HCT116 (cell line): Measurements from ENCODE around the gene STK38L. TPM values are rescaled to one million over a fixed set of nuclear protein-coding genes. Genes with fewer than 3 reads are reported as not detected.

Source experiments
- ATAC-seq: fragments of 200-7000 bp; cut with Tn5 transposase; 2 replicates; pipeline ENCODE4 v1.9.1; 2020; ENCODE audit warnings: mild to moderate bottlenecking, moderate library complexity
- BruUV-seq: library from RNA; stranded (reverse); fragments of 400-500 nt; replicated peaks from 2 replicates; lab custom pipeline; 2021; lab: Mats Ljungman, UMichigan
- CTCF ChIA-PET: fragments of 300-600 bp; sonication (Branson Sonifier 250); formaldehyde crosslinking; loops from one replicate; lab custom pipeline; 2021; ENCODE audit warnings: antibody characterized with exemption; lab: Charles Lee
- POLR2A ChIA-PET: fragments of 300-600, 350-600 bp; sonication (Branson Sonifier 250); formaldehyde crosslinking; loops from one replicate; lab custom pipeline; 2021; ENCODE audit warnings: antibody characterized with exemption; lab: Charles Lee
- RAD21 ChIA-PET, 2 experiments: fragments of 300-600 bp; sonication (Branson Sonifier 250); formaldehyde crosslinking; loops; one replicate each; lab custom pipeline; 2023; ENCODE audit warnings: low total read pairs in 2 of 2; ENCODE audit not compliant: uncharacterized antibody in 2 of 2, unreplicated experiment in 2 of 2, low non-redundant PET in 1 of 2; lab: Charles Lee
- DNase-seq: peaks from one replicate; pipeline ENCODE4 v3.0.0-alpha.2; 2010; ENCODE audit warnings: low read depth, low spot score
- H2AFZ ChIP-seq: fragments of 200-600 bp; shearing (Covaris generic), sonication (generic); 2 replicates; pipeline ENCODE4 v1.6.1; 2017; ENCODE audit warnings: low read depth, mixed run types, mixed read lengths, antibody characterized with exemption, low read length; ENCODE audit not compliant: poor library complexity, severe bottlenecking
- H3K27ac ChIP-seq: 2 replicates; pipeline ENCODE4 v1.5.1; 2012; ENCODE audit warnings: low read depth, low read length
- H3K27me3 ChIP-seq: fragments of 200-600 bp; sonication (generic); 2 replicates; pipeline ENCODE4 v1.6.1; 2016; ENCODE audit warnings: mixed run types, low read length, mixed read lengths; ENCODE audit not compliant: insufficient read depth
- H3K36me3 ChIP-seq, 2 experiments: fragments of 200-500 bp in 1 of 2; fragments of 200-600 bp in 1 of 2; sonication (Bioruptor generic) in 1 of 2; sonication (generic) in 1 of 2; 2 replicates each; pipeline versions ENCODE4 v1.5.1 to v1.6.1; 2014 to 2016; ENCODE audit warnings: low read length in 2 of 2, inconsistent platforms in 1 of 2, mixed read lengths in 1 of 2, mixed run types in 1 of 2; ENCODE audit not compliant: insufficient read depth in 2 of 2, control insufficient read depth in 1 of 2
- H3K4me1 ChIP-seq, 2 experiments: fragments of 200-600 bp in 1 of 2; sonication (generic) in 1 of 2; 2 replicates each; pipeline versions ENCODE4 v1.5.1 to v1.6.1; 2012 to 2017; ENCODE audit warnings: low read length in 2 of 2, inconsistent platforms in 1 of 2, mild to moderate bottlenecking in 1 of 2, mixed read lengths in 1 of 2, mixed run types in 1 of 2, moderate library complexity in 1 of 2; ENCODE audit not compliant: insufficient read depth in 2 of 2, control insufficient read depth in 1 of 2
- H3K4me2 ChIP-seq: fragments of 200-600 bp; sonication (generic); 2 replicates; pipeline ENCODE4 v1.6.1; 2017; ENCODE audit warnings: mixed run types, low read length, mixed read lengths
- H3K4me3 ChIP-seq, 2 experiments: fragments of 200-600 bp in 1 of 2; sonication (generic) in 1 of 2; replicated peaks in 1 of 2; 2 replicates each; pipeline ENCODE4 v1.5.1; 2011 to 2016; ENCODE audit warnings: low read length in 2 of 2, control low read depth in 1 of 2, low read depth in 1 of 2, mild to moderate bottlenecking in 1 of 2, mixed read lengths in 1 of 2, mixed run types in 1 of 2
- H3K79me2 ChIP-seq: fragments of 200-600 bp; sonication (generic); 2 replicates; pipeline ENCODE4 v1.6.1; 2017; ENCODE audit warnings: mild to moderate bottlenecking, mixed run types, low read length, moderate library complexity, mixed read lengths; ENCODE audit not compliant: insufficient read depth
- H3K9ac ChIP-seq: fragments of 200-600 bp; sonication (generic); 2 replicates; pipeline ENCODE4 v1.6.1; 2016; ENCODE audit warnings: low read length, mixed read lengths
- H3K9me2 ChIP-seq: fragments of 200-600 bp; sonication (generic), shearing (Covaris generic); 2 replicates; pipeline ENCODE4 v1.6.1; 2017; ENCODE audit warnings: mixed run types, mild to moderate bottlenecking, moderate library complexity; ENCODE audit not compliant: insufficient read depth
- H3K9me3 ChIP-seq, 2 experiments: fragments of 200-500 bp in 1 of 2; fragments of 200-600 bp in 1 of 2; sonication (Bioruptor generic) in 1 of 2; sonication (generic) in 1 of 2; 2 replicates each; pipeline ENCODE4 v1.6.1; 2014 to 2017; ENCODE audit warnings: low read length in 2 of 2, mixed read lengths in 2 of 2, inconsistent platforms in 1 of 2, low read depth in 1 of 2, mild to moderate bottlenecking in 1 of 2, mixed run types in 1 of 2, moderate library complexity in 1 of 2; ENCODE audit not compliant: control insufficient read depth in 1 of 2, insufficient read depth in 1 of 2
- H4K20me1 ChIP-seq: fragments of 200-600 bp; sonication (generic), shearing (Covaris generic); 2 replicates; pipeline ENCODE4 v1.6.1; 2017; ENCODE audit warnings: mixed run types, mild to moderate bottlenecking, moderate library complexity; ENCODE audit not compliant: insufficient read depth
- ATF3 ChIP-seq: IDR thresholded peaks from 2 replicates; pipeline ENCODE4 v1.6.1; 2012
- CBX3 ChIP-seq: IDR thresholded peaks from 2 replicates; pipeline ENCODE4 v1.6.1; 2012; ENCODE audit warnings: low read depth
- CEBPB ChIP-seq: IDR thresholded peaks from 2 replicates; pipeline ENCODE4 v1.6.1; 2012; ENCODE audit warnings: low read depth
- ELF1 ChIP-seq: IDR thresholded peaks from 2 replicates; pipeline ENCODE4 v1.6.1; 2012; ENCODE audit warnings: low read depth, borderline replicate concordance
- EZH2phosphoT487 ChIP-seq: fragments of 200-600 bp; IDR thresholded peaks from 2 replicates; pipeline ENCODE4 v1.6.1; 2018; ENCODE audit warnings: antibody characterized with exemption, borderline replicate concordance
- FOSL1 ChIP-seq: IDR thresholded peaks from 2 replicates; pipeline ENCODE4 v1.6.1; 2012; ENCODE audit warnings: low read depth
- JUND ChIP-seq: IDR thresholded peaks from 2 replicates; pipeline ENCODE4 v1.6.1; 2012
- POLR2A ChIP-seq: IDR thresholded peaks from 2 replicates; pipeline ENCODE4 v1.7.0; 2011; ENCODE audit warnings: borderline replicate concordance; ENCODE audit not compliant: insufficient read depth, insufficient read length; ENCODE audit errors: extremely low read depth
- POLR2AphosphoS5 ChIP-seq: IDR thresholded peaks from 2 replicates; pipeline ENCODE4 v1.6.1; 2011; ENCODE audit warnings: mild to moderate bottlenecking, low read depth, low read length, moderate library complexity
- RAD21 ChIP-seq: IDR thresholded peaks from 2 replicates; pipeline ENCODE4 v1.6.1; 2012; ENCODE audit warnings: low read depth, mild to moderate bottlenecking
- SIN3A ChIP-seq: IDR thresholded peaks from 2 replicates; pipeline ENCODE4 v1.6.1; 2012; ENCODE audit warnings: low read depth
- SP1 ChIP-seq: IDR thresholded peaks from 2 replicates; pipeline ENCODE4 v1.6.1; 2012; ENCODE audit warnings: low read depth
- SRF ChIP-seq: IDR thresholded peaks from 2 replicates; pipeline ENCODE4 v1.6.1; 2012; ENCODE audit warnings: low read depth
- TCF7L2 ChIP-seq: IDR thresholded peaks from 2 replicates; pipeline ENCODE4 v1.7.0; 2011; ENCODE audit warnings: borderline replicate concordance, inconsistent platforms; ENCODE audit not compliant: insufficient read depth, insufficient read length; ENCODE audit errors: extremely low read depth
- ZFX ChIP-seq: fragments of 450-650 bp; IDR thresholded peaks from 2 replicates; pipeline ENCODE4 v1.6.1; 2017
- ZNF274 ChIP-seq: fragments of 200-500 bp; sonication (Bioruptor generic); IDR thresholded peaks from 2 replicates; pipeline ENCODE4 v1.6.1; 2014; ENCODE audit warnings: mild to moderate bottlenecking, low read depth, low read length, inconsistent platforms
- intact Hi-C: fragments of 100-400 bp; cut with micrococcal nuclease; formaldehyde crosslinking; loops from 2 replicates; pipeline ENCODE4 v1.10.0; 2022
- total RNA-seq: library from RNA; stranded (reverse); gene quantifications from one replicate; pipeline ENCODE4 v1.2.1, GENCODE V29; 2021; ENCODE audit not compliant: unreplicated experiment
- TF ChIP-seq, protein P1 (sequence below): IDR thresholded peaks from 2 replicates; pipeline ENCODE4 v1.6.1; 2012; ENCODE audit warnings: low read depth
- TF ChIP-seq, protein P2 (sequence below), 3 experiments: fragments of 200-600 bp in 1 of 3; sonication (generic) in 1 of 3; IDR thresholded peaks in 2 of 3; conservative IDR thresholded peaks in 1 of 3; 2 replicates each; pipeline ENCODE4 v1.5.1; 2012 to 2017; ENCODE audit warnings: low read depth in 2 of 3, low read length in 2 of 3, antibody characterized with exemption in 1 of 3, borderline replicate concordance in 1 of 3, control low read depth in 1 of 3, mild to moderate bottlenecking in 1 of 3, mixed read lengths in 1 of 3, mixed run types in 1 of 3, moderate library complexity in 1 of 3; ENCODE audit not compliant: insufficient read depth in 1 of 3
- TF ChIP-seq, protein P3 (sequence below): IDR thresholded peaks from 2 replicates; pipeline ENCODE4 v1.6.1; 2012
- TF ChIP-seq, protein P4 (sequence below): IDR thresholded peaks from 2 replicates; pipeline ENCODE4 v1.6.1; 2011; ENCODE audit warnings: mild to moderate bottlenecking, low read length, moderate library complexity; ENCODE audit not compliant: insufficient replicate concordance; ENCODE audit errors: extremely low read depth

The STK38L gene
- total RNA-seq, 1 experiment from 2014 or later = 23.9 TPM

- H3K4me3 ChIP-seq = no peak overlapping the region
- TF ChIP-seq, protein P1, sequence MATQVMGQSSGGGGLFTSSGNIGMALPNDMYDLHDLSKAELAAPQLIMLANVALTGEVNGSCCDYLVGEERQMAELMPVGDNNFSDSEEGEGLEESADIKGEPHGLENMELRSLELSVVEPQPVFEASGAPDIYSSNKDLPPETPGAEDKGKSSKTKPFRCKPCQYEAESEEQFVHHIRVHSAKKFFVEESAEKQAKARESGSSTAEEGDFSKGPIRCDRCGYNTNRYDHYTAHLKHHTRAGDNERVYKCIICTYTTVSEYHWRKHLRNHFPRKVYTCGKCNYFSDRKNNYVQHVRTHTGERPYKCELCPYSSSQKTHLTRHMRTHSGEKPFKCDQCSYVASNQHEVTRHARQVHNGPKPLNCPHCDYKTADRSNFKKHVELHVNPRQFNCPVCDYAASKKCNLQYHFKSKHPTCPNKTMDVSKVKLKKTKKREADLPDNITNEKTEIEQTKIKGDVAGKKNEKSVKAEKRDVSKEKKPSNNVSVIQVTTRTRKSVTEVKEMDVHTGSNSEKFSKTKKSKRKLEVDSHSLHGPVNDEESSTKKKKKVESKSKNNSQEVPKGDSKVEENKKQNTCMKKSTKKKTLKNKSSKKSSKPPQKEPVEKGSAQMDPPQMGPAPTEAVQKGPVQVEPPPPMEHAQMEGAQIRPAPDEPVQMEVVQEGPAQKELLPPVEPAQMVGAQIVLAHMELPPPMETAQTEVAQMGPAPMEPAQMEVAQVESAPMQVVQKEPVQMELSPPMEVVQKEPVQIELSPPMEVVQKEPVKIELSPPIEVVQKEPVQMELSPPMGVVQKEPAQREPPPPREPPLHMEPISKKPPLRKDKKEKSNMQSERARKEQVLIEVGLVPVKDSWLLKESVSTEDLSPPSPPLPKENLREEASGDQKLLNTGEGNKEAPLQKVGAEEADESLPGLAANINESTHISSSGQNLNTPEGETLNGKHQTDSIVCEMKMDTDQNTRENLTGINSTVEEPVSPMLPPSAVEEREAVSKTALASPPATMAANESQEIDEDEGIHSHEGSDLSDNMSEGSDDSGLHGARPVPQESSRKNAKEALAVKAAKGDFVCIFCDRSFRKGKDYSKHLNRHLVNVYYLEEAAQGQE = no peak
- TF ChIP-seq ZNF274 (no peak), EZH2phosphoT487 (no peak), JUND (no peak), FOSL1 (no peak), POLR2AphosphoS5 (no peak), ELF1 (no peak), SRF (no peak), TCF7L2 (no peak), RAD21 (no peak), CEBPB (no peak), SP1 (no peak), ATF3 (no peak), POLR2A (no peak), CBX3 (no peak), ZFX (no peak), SIN3A (no peak)
- TF ChIP-seq, protein P2, sequence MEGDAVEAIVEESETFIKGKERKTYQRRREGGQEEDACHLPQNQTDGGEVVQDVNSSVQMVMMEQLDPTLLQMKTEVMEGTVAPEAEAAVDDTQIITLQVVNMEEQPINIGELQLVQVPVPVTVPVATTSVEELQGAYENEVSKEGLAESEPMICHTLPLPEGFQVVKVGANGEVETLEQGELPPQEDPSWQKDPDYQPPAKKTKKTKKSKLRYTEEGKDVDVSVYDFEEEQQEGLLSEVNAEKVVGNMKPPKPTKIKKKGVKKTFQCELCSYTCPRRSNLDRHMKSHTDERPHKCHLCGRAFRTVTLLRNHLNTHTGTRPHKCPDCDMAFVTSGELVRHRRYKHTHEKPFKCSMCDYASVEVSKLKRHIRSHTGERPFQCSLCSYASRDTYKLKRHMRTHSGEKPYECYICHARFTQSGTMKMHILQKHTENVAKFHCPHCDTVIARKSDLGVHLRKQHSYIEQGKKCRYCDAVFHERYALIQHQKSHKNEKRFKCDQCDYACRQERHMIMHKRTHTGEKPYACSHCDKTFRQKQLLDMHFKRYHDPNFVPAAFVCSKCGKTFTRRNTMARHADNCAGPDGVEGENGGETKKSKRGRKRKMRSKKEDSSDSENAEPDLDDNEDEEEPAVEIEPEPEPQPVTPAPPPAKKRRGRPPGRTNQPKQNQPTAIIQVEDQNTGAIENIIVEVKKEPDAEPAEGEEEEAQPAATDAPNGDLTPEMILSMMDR (IDR thresholded peaks at IDR 0.05 in 2 of 3, conservative IDR thresholded peaks at IDR 0.05 in 1 of 3; ENCODE audit: borderline replicate concordance in 1 of 3, insufficient read depth in 1 of 3, low read depth in 2 of 3, low read length in 2 of 3) = no peak
- TF ChIP-seq, protein P3, sequence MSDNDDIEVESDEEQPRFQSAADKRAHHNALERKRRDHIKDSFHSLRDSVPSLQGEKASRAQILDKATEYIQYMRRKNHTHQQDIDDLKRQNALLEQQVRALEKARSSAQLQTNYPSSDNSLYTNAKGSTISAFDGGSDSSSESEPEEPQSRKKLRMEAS = no peak
- TF ChIP-seq, protein P4, sequence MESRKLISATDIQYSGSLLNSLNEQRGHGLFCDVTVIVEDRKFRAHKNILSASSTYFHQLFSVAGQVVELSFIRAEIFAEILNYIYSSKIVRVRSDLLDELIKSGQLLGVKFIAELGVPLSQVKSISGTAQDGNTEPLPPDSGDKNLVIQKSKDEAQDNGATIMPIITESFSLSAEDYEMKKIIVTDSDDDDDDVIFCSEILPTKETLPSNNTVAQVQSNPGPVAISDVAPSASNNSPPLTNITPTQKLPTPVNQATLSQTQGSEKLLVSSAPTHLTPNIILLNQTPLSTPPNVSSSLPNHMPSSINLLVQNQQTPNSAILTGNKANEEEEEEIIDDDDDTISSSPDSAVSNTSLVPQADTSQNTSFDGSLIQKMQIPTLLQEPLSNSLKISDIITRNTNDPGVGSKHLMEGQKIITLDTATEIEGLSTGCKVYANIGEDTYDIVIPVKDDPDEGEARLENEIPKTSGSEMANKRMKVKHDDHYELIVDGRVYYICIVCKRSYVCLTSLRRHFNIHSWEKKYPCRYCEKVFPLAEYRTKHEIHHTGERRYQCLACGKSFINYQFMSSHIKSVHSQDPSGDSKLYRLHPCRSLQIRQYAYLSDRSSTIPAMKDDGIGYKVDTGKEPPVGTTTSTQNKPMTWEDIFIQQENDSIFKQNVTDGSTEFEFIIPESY = no peak
- no peaks in the 10 kb centered on the region for H3K9me2 ChIP-seq
- H3K9me3 ChIP-seq = no peaks in the 10 kb centered on the region
- H2AFZ ChIP-seq = no peak overlapping the region
- H3K27me3 ChIP-seq = no peaks in the 10 kb centered on the region
- no peaks in the 10 kb centered on the region for H3K79me2 ChIP-seq
- ChIA-PET RAD21 (no interaction called here), POLR2A (no interaction called here), CTCF (no interaction called here)
- no peaks in the 10 kb centered on the region for H4K20me1 ChIP-seq
- BruUV-seq = no TSS peak
- H3K9ac ChIP-seq = no peak overlapping the region
- H3K4me2 ChIP-seq = no peak overlapping the region
- no peaks in the 10 kb centered on the region for H3K4me1 ChIP-seq
- intact Hi-C loops = no loop called here
- DNase-seq (no peak), ATAC-seq (no peak)
- H3K27ac ChIP-seq = no peak overlapping the region
- no peaks in the 10 kb centered on the region for H3K36me3 ChIP-seq
Measured at GRCh38 chr12:27210187-27210586, 33.9 kb upstream of the STK38L start.
